RCC 7860 (cell line): ENCODE results near the gene DAZAP2.
A peak's percentile ranks its signal among the peaks of the same experiment; 100 is the strongest.
"Not testable (repeated sequence)": the region's sequence is repeated elsewhere in the genome, so short reads cannot be mapped to it uniquely, and the experiment has no call there.

Experiments
- DNase-seq: peaks from one replicate; pipeline ENCODE4 v3.0.0-alpha.2; 2015; ENCODE audit warnings: low spot score
- FAIRE-seq: peaks from 2 replicates; lab custom pipeline; 2012; peaks lifted over from hg19 to GRCh38; lab: Jason Lieb, UNC

DAZAP2 gene

GRCh38 chr12:51245476-51246253 is 7.0 kb downstream of the DAZAP2 start:
- no peak for DNase-seq
- FAIRE-seq, result no peak

DNA sequence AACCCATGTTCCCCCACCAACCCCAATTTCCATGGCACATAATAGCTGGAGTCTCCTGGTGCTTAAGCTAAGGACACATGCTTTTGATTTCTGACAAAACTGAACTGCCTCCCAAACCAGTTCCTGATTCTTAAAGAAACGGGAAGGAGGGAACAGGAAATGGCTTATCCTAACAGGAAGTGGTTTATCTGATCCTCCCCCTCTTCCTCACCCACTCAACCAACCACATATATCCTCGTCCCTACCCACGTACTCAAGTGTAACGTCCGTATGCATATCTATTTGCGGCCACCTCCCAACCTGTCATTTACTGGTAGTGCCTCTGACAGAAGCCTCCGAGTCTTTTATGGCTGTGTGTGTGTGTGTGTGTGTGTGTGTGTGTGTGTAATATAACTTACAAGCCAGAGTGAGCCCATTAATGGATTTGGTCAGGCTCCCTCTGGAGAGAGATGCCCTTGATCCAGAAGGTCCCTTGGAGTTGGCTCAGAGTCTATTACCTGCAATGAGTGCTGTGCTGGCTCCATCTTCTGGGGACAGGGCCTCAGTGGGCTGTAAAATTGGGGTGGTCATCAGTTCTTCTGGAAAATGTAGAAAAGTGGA is 7.7 kb downstream of the DAZAP2 start:
- no peak for FAIRE-seq
- DNase-seq, result peak; percentile 14

DNA sequence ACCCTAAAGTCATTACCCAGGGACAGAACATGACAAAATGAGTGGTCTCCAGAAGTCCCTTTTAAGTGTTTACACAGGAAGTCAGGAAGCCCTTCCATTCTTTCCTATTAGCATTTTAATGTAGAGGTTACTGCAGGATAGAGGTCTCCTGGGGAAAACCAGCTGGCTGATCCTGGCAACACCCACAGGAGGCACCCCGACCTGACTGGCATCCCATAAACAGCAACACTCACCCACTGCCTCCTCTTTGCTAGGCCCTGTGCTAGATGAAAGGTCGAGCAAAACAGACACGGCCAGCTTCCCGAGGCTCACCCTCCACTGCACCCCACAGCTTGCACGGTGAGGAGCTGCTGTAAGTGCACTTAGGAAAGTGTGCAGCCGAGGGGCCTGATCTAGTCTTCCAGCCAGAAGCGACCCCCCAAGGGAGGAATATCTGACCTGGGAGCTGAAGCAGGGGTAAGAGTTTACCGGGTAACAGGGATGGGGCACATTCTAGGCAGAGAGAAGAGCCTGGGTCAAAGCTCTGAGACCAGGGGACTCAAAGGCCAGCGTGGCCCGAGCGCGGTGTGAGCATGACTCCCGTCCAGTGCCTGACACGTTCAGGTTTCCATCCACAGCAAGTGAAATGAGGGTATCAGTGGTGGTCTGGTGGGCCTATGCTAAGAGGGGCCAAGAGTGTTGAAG is 9.0 kb downstream of the DAZAP2 start:
- no peak for FAIRE-seq
- DNase-seq, result no peak

GRCh38 chr12:51253276-51253675 is 14.7 kb downstream of the DAZAP2 start:
- no peak for FAIRE-seq
- no peak for DNase-seq

DNA sequence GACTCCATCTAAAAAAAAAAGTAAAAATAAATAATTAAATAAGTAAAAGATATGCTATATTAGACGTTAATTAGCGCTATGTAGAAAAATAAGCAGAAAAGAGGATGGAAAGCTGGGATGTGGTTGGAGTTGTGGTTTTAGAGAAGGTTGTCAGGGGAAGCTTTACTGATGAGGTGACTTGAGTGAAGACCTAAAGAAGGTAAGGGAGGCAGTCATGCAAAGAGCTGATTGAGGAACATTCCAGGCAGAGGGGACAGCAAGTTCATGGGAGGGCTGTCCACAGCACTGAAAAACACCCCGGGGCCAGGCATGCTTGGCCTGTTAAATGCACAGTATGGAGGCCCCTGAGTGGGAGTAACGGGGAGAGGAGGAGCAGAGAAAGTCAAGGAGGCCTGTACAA is 15.9 kb downstream of the DAZAP2 start:
- FAIRE-seq, result no peak
- peak; percentile 55 for DNase-seq

DNA sequence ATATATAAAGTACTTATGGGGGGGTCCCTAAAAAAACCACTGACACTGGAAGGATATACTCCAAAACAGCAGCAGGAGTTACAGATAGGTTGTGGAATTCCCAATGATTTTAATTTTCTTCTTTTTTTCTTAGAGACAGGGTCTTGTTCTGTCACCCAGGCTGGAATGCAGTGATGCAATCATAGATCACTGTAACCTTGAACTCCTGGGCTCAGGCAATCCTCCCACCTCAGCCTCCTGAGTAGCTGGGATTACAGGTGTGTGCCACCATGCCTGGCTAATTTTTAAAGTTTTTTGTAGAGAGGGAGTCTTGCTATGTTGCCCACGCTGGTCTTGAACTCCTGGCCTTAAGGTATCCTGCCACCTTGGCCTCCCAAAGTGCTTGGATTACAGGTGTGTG is 21.0 kb downstream of the DAZAP2 start:
- DNase-seq, FAIRE-seq: not testable (repeated sequence)

DNA sequence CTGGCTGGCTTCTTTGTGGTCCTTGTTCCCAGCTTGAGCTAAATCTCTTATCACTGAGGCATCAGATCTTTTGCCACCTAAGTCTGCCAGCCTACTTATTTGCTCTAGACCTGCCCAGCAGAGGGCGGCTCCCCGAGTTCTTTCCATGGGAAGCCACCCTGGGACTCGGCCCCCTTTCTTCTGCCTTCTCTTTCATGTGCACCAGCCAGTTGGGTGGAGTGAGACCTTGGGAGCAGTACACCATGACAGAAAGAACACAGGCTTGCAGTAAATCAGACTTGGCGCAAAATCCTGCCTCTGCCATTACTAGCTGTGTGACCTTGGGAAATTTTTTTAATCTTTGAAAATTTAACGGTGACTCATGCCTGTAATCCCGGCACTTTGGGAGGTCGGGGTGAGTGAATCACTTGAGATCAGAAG is 24.1 kb downstream of the DAZAP2 start:
- DNase-seq, result peak; percentile 36
- no peak for FAIRE-seq

DNA sequence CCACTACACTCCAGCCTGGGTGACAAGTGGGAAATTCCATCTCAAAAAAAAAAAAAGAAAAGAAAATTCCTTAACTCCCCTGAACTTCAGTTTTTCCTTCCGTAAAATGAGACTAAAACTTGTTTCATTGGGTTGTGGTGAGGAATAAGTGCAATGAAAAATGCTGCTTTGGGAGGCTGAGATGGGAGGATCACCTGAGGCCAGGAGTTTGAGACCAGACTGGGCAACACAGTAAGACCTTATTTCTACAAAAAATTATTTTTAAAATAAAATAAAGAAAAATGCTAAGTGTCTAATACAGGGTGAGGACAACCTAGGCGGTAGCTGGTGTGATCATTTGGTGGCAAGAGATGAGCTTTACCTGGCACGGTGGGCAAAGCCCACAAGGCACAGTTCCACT is 24.7 kb downstream of the DAZAP2 start:
- DNase-seq (no peak), FAIRE-seq (no peak)

DNA sequence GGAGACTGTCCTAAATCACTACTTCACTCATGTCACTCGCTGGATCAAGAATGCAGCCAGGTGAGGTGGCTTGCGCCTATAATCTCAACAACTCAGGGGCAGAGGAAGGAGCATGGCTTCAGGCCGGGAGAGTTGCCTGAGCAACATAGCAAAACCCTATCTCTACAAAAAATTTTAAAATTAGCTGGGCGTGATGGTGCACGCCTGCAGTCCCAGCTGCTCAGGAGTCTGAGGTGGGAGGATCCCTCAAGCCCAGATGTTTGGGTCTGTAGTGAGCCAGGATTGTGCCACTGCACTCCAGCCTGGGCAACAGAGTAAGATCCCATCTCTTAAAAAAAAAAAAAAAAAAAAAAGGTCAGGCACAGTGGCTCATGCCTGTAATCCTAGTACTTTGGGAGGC is 25.7 kb downstream of the DAZAP2 start:
- no peak for DNase-seq
- FAIRE-seq, result no peak

GRCh38 chr12:51265024-51265423 is 26.4 kb downstream of the DAZAP2 start:
- FAIRE-seq (no peak), DNase-seq (no peak)

- no peak for FAIRE-seq
- DNase-seq, result no peak
Observed at GRCh38 chr12:51269174-51270066, 30.8 kb downstream of the DAZAP2 start.

DNA sequence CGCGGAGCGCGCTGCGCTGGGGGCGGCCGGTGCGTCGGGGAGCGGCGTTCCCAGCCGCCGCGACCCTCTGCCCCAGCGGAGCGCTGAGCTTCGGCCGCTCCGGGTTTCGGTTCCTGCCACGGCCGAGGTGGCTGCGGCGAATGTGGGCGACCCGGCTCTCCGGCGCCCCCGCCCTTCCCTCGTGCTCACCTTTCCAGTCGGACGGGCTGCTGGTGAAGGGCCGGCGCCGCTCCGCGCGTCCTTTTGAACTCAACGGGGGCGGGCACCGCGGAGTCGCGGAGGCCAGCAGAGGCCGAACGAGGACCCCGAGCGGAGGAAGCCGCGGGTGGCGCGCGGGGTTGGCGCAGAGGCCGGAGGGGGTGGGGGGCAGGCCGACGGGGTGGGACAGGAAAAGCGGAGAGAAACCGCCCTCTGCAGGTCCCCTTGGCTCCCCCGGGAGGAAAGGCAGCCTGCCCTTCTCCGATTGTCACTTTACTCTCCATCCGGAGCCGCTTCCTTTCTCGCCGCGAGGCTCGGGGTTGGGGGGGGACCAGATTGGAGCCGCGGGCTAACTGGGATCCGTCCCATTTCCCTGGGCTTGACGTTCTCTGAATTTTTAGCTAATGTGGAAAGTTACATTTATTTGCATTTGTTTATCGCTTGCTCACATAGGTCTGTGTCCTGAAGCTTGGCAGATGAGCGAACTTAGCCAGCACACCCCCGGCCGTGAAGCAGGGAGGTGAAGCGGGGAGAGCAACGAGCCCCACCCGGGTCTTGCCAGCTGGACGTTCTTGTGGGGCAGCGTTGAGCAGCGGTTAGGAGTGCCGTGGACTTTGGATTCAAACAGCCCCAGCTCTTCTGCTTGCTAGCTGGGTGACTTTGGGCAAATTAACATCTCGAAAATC is 31.7 kb downstream of the DAZAP2 start, which contains the start of gene SMAGP:
Gene SMAGP (minus strand): TSS at position 349 of the 884 bp plus-strand sequence. CDS start 1,137 bp downstream, outside the sequence.
- DNase-seq (peak; percentile 28), FAIRE-seq (no peak)

GRCh38 chr12:51270951-51271518 is 32.4 kb downstream of the DAZAP2 start:
- DNase-seq (peak; percentile 83), FAIRE-seq (peak; percentile 58)

- not testable (repeated sequence) for DNase-seq, FAIRE-seq
Observed at GRCh38 chr12:51272810-51273209, 34.2 kb downstream of the DAZAP2 start.

GRCh38 chr12:51275088-51275487 is 36.5 kb downstream of the DAZAP2 start:
- FAIRE-seq (no peak), DNase-seq (no peak)

- DNase-seq (no peak), FAIRE-seq (no peak)
Observed at GRCh38 chr12:51281202-51281924, 42.7 kb downstream of the DAZAP2 start.

DNA sequence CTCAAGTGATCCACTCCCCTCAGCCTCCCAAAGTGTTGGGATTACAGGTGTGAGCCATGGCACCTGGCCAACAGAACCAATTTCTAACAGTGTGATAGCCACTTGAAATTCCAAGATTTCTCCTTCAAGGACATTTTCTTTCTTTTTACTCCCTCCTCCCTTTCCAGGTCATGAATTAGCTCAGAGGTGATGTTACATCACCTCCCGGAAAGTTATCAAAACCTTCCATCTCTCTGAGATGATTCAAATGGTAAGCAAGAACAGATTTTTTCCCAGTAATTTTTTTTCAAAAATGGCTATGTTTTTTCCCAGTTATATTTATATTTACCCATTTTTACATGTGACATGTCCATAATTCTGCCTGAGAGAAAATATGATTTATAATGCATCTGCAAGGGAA is 47.2 kb downstream of the DAZAP2 start:
- FAIRE-seq (no peak), DNase-seq (no peak)

DNA sequence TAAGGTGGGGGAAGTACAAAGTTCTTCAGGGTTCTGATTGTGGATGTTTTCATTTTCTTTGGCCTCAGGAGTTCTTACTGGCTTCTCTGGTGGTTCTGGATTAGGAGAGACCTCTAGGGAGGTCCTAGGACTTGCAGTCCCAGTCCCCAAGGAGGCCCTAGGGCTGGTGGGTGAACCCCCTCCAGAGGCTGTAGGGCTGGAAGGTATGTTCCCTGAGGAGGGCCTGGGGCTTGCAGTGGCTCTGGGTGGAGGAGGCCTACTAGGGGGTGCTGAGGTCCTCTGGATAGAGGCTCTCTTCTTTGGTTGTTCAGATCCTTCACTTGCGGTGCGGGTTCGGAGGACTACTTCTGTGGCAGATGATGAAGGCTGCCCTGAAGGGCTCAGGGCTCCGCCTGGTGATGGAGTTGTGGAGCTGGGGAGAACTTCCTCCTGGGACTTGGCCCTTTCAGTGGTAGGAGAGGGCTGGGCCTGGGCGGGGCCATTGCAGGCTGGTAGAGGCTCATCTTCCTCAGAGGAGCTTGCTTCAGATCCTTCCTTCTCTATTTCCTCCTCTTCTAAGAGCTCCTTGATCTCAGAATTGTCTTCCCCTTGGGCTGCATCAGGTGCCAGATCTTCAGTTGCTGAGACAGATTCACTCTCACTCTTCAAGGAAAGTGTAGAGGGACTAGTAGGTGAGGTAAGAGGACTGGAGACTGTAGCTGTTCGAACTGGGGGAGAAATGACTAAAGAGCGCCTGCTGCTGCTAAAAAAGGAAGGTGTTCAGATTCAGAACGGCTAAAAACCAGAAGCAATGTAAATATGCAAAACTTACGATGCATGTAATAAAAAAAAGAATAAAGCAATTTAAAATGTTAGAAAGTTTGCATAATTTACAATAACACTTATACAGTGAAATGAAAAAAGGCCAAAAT is 53.2 kb downstream of the DAZAP2 start:
- not testable (repeated sequence) for DNase-seq, FAIRE-seq
